CD4-positive, CD25-positive, alpha-beta regulatory T cell (primary cell): Measurements from ENCODE around the gene NOTUM. TPM values are rescaled to one million over a fixed set of nuclear protein-coding genes. Genes with fewer than 3 reads are reported as not detected.

ENCODE experiments used
- ATAC-seq, 2 donors: fragments of 150-1000 bp; cut with Tn5 transposase; one replicate each; pipeline ENCODE4 v1.10.0; 2021; ENCODE audit warnings: low read depth in 2 of 2, moderate number of reproducible peaks in 2 of 2, moderate library complexity in 1 of 2
- DNase-seq, 3 donors: peaks; one replicate each; pipeline versions ENCODE4 v3.0.0 to v3.0.0-alpha.2; 2012 to 2022; ENCODE audit warnings: mixed read lengths in 1 of 3
- H3K27ac ChIP-seq: one replicate; pipeline ENCODE4 v1.7.0; 2013; ENCODE audit warnings: mild to moderate bottlenecking, low read length; ENCODE audit not compliant: insufficient read depth, poor library complexity, severe bottlenecking
- H3K27me3 ChIP-seq: one replicate; pipeline ENCODE4 v1.7.0; 2013; ENCODE audit warnings: low read length; ENCODE audit not compliant: control insufficient read depth, insufficient read depth
- H3K36me3 ChIP-seq: one replicate; pipeline ENCODE4 v1.7.0; 2013; ENCODE audit warnings: mild to moderate bottlenecking, low read length, moderate library complexity; ENCODE audit not compliant: control insufficient read depth, insufficient read depth
- H3K4me1 ChIP-seq: 2 replicates; pipeline ENCODE4 v1.7.0; 2013; ENCODE audit warnings: mild to moderate bottlenecking, low read length; ENCODE audit not compliant: insufficient read depth, control insufficient read depth, poor library complexity, severe bottlenecking
- H3K4me3 ChIP-seq: one replicate; pipeline ENCODE4 v1.7.0; 2013; ENCODE audit warnings: low read depth, mild to moderate bottlenecking, low read length, moderate library complexity
- H3K9me3 ChIP-seq, 2 experiments: 1 replicate in 1 of 2; 2 replicates in 1 of 2; pipeline ENCODE4 v1.7.0; 2013; ENCODE audit warnings: low read length in 2 of 2, mild to moderate bottlenecking in 1 of 2, moderate library complexity in 1 of 2; ENCODE audit not compliant: control insufficient read depth in 2 of 2
- H3K27ac Mint-ChIP-seq, 3 donors: one replicate each; pipeline ENCODE4 v1.8.0; 2020 to 2022; ENCODE audit warnings: mild to moderate bottlenecking in 3 of 3, mixed read lengths in 3 of 3, moderate library complexity in 2 of 3
- H3K27me3 Mint-ChIP-seq: one replicate; pipeline ENCODE4 v1.8.0; 2022; ENCODE audit warnings: mild to moderate bottlenecking, mixed read lengths
- H3K36me3 Mint-ChIP-seq: one replicate; pipeline ENCODE4 v1.8.0; 2020; ENCODE audit warnings: mixed read lengths
- H3K4me1 Mint-ChIP-seq, 4 donors: one replicate each; pipeline ENCODE4 v1.8.0; 2020 to 2022; ENCODE audit warnings: mixed read lengths in 4 of 4, mild to moderate bottlenecking in 1 of 4
- H3K4me3 Mint-ChIP-seq, 4 donors: one replicate each; pipeline ENCODE4 v1.8.0; 2020 to 2022; ENCODE audit warnings: mild to moderate bottlenecking in 4 of 4, mixed read lengths in 4 of 4, moderate library complexity in 3 of 4
- H3K9me3 Mint-ChIP-seq, 7 donors: one replicate each; pipeline ENCODE4 v1.8.0; 2020 to 2022; ENCODE audit warnings: mixed read lengths in 7 of 7, mild to moderate bottlenecking in 3 of 7, moderate library complexity in 2 of 7
- polyA plus RNA-seq, 4 donors: library from polyadenylated mRNA; unstranded; fragments of 300-500 nt; fragmentation: Illumina TruSeq; gene quantifications; one replicate each; pipeline ENCODE4 v1.2.3, GENCODE V29; 2021
- total RNA-seq: library from RNA; stranded (reverse); gene quantifications from one replicate; pipeline ENCODE4 v1.2.3, GENCODE V29; 2022

Gene NOTUM
- total and polyA plus RNA-seq, 5 donors from 2014 or later: 0.09 to 0.17 TPM; not detected in 3

- DNase-seq (no peak), ATAC-seq (no peak)
- Mint-ChIP-seq H3K36me3 (no peaks in the 10 kb centered on the region), H3K4me3 (peak overlapping the region; percentile 85 to 96 (median 86)), H3K4me1 (peaks cover 0 to 30% (median 7%) of the 10 kb centered on the region in 4 donors), H3K27me3 (peaks cover 8% of the 10 kb centered on the region), H3K27ac (peak overlapping the region; percentile 91 to 96 (median 93)), H3K9me3 (peaks cover 0 to under 1% (median 0%) of the 10 kb centered on the region in 7 donors)
- H3K36me3 ChIP-seq: no peaks in the 10 kb centered on the region
- no peaks in the 10 kb centered on the region for H3K27me3 ChIP-seq
- H3K4me1 ChIP-seq: peaks cover 43% of the 10 kb centered on the region
- H3K4me3 ChIP-seq: peak overlapping the region; percentile 11
- no peaks in the 10 kb centered on the region for H3K9me3 ChIP-seq
- H3K27ac ChIP-seq: peak overlapping the region; percentile 76
Measured at GRCh38 chr17:81925860-81926450, 35.0 kb downstream of the NOTUM start.

- Histone ChIP-seq H3K4me3 (no peak overlapping the region), H3K27me3 (no peaks in the 10 kb centered on the region), H3K9me3 (no peaks in the 10 kb centered on the region), H3K27ac (no peak overlapping the region), H3K4me1 (peaks cover 43% of the 10 kb centered on the region), H3K36me3 (no peaks in the 10 kb centered on the region)
- Mint-ChIP-seq H3K36me3 (no peaks in the 10 kb centered on the region), H3K4me3 (peak overlapping the region; percentile 70 to 96 (median 86)), H3K4me1 (peaks cover 0 to 30% (median 7%) of the 10 kb centered on the region in 4 donors), H3K27ac (peak overlapping the region in 2 of 3 donors; percentile 23 to 71), H3K9me3 (no peaks in the 10 kb centered on the region), H3K27me3 (peaks cover 6% of the 10 kb centered on the region)
- DNase-seq (peak in 1 of 3 donors; percentile 77), ATAC-seq (no peak)
Measured at GRCh38 chr17:81924557-81925532, 36.1 kb downstream of the NOTUM start.

- DNase-seq (no peak), ATAC-seq (no peak)
- H3K4me3 ChIP-seq: no peak overlapping the region
- no peaks in the 10 kb centered on the region for H3K36me3 ChIP-seq
- no peaks in the 10 kb centered on the region for H3K36me3 Mint-ChIP-seq
- H3K27me3 Mint-ChIP-seq: peaks cover 6% of the 10 kb centered on the region
- no peaks in the 10 kb centered on the region for H3K9me3 ChIP-seq
- H3K27ac ChIP-seq: no peak overlapping the region
- H3K4me1 ChIP-seq: peaks cover 41% of the 10 kb centered on the region
- peaks cover 0 to 32% (median 8%) of the 10 kb centered on the region in 4 donors for H3K4me1 Mint-ChIP-seq
- peak overlapping the region in 2 of 4 donors; percentile 70 to 82 for H3K4me3 Mint-ChIP-seq
- no peak overlapping the region for H3K27ac Mint-ChIP-seq
- H3K9me3 Mint-ChIP-seq: no peaks in the 10 kb centered on the region
- no peaks in the 10 kb centered on the region for H3K27me3 ChIP-seq
Measured at GRCh38 chr17:81923302-81924260, 37.4 kb downstream of the NOTUM start.

- DNase-seq (no peak), ATAC-seq (no peak)
- Mint-ChIP-seq H3K27ac (no peak overlapping the region), H3K9me3 (no peaks in the 10 kb centered on the region), H3K4me3 (no peak overlapping the region), H3K36me3 (no peaks in the 10 kb centered on the region), H3K27me3 (peaks cover 6% of the 10 kb centered on the region), H3K4me1 (peaks cover 0 to 39% (median 10%) of the 10 kb centered on the region in 4 donors)
- Histone ChIP-seq H3K9me3 (no peaks in the 10 kb centered on the region), H3K27me3 (no peaks in the 10 kb centered on the region), H3K36me3 (no peaks in the 10 kb centered on the region), H3K4me1 (peaks cover 37% of the 10 kb centered on the region), H3K27ac (no peak overlapping the region), H3K4me3 (no peak overlapping the region)
Measured at GRCh38 chr17:81922566-81923301, 38.3 kb downstream of the NOTUM start.

- no peak for ATAC-seq
- Mint-ChIP-seq H3K9me3 (no peaks in the 10 kb centered on the region), H3K27ac (no peak overlapping the region), H3K36me3 (no peaks in the 10 kb centered on the region), H3K27me3 (peaks cover 6% of the 10 kb centered on the region), H3K4me3 (peak overlapping the region in 1 of 4 donors; percentile 58), H3K4me1 (peaks cover 0 to 42% (median 13%) of the 10 kb centered on the region in 4 donors)
- H3K9me3 ChIP-seq: no peaks in the 10 kb centered on the region
- no peaks in the 10 kb centered on the region for H3K27me3 ChIP-seq
- H3K4me3 ChIP-seq: no peak overlapping the region
- peaks cover 40% of the 10 kb centered on the region for H3K4me1 ChIP-seq
- H3K36me3 ChIP-seq: no peaks in the 10 kb centered on the region
- no peak for DNase-seq
- no peak overlapping the region for H3K27ac ChIP-seq
Measured at GRCh38 chr17:81921996-81922565, 38.9 kb downstream of the NOTUM start.

- ATAC-seq (no peak), DNase-seq (no peak)
- H3K27me3 Mint-ChIP-seq: peaks cover 6% of the 10 kb centered on the region
- no peaks in the 10 kb centered on the region for H3K36me3 Mint-ChIP-seq
- H3K9me3 Mint-ChIP-seq: no peaks in the 10 kb centered on the region
- peaks cover 0 to 46% (median 17%) of the 10 kb centered on the region in 4 donors for H3K4me1 Mint-ChIP-seq
- peak overlapping the region in 1 of 4 donors; percentile 38 for H3K4me3 Mint-ChIP-seq
- no peaks in the 10 kb centered on the region for H3K9me3 ChIP-seq
- no peak overlapping the region for H3K27ac Mint-ChIP-seq
- no peaks in the 10 kb centered on the region for H3K36me3 ChIP-seq
- H3K4me3 ChIP-seq: no peak overlapping the region
- no peak overlapping the region for H3K27ac ChIP-seq
- peaks cover 40% of the 10 kb centered on the region for H3K4me1 ChIP-seq
- H3K27me3 ChIP-seq: no peaks in the 10 kb centered on the region
Measured at GRCh38 chr17:81921537-81921862, 39.5 kb downstream of the NOTUM start.
